ENCODE results near the gene OGDH.

- no peak for TF ChIP-seq POLR2AphosphoS5 (IDR thresholded peaks at IDR 0.05; ENCODE audit: borderline replicate concordance, low read depth, low read length)
- TF ChIP-seq EZH2 (IDR thresholded peaks at IDR 0.05): no peak
- TF ChIP-seq FOXP2 (optimal IDR thresholded peaks at IDR 0.05; ENCODE audit: control extremely low read depth, extremely low read length, insufficient read depth): no peak
Measured at GRCh38 chr7:44618045-44618444, 11.6 kb downstream of the OGDH start.
